ENCODE results near the gene RPL39. TPM values are rescaled to one million over a fixed set of nuclear protein-coding genes. Genes with fewer than 3 reads are reported as not detected.

RPL39 gene
- total RNA-seq, 1 experiment from 2014 or later = 1,940 TPM

- ChIA-PET RAD21 (ENCODE audit: low non-redundant PET in 1 of 2, low total read pairs in 2 of 2, uncharacterized antibody in 2 of 2, unreplicated experiment in 2 of 2) (interaction anchor here in 1 of 2 experiments (0.7 kb wide), 1 partner anchor 243 kb away, joined by 3 read pairs; no protein-coding TSS in a partner anchor), CTCF (interaction anchor here (0.7 to 1.6 kb wide), 4 partner anchors 33 to 276 kb away, joined by 3 to 4 read pairs (median 3); partner anchors contain the start of gene RPL39), POLR2A (interaction anchor here (0.9 to 1.7 kb wide), 5 partner anchors 11 to 256 kb away, joined by 3 to 11 read pairs (median 5); partner anchors contain the start of genes RPL39 and SEPTIN6)
- intact Hi-C loops (cut with micrococcal nuclease) = loop anchor here (10.0 kb wide), 1 partner anchor 244 kb away; no protein-coding TSS in a partner anchor
- Histone ChIP-seq H3K27me3 (ENCODE audit: insufficient read depth, low read length) (no peaks in the 10 kb centered on the region), H3K9me2 (ENCODE audit: insufficient read depth) (no peaks in the 10 kb centered on the region), H3K9ac (ENCODE audit: low read length) (peak overlapping the region; percentile 55), H3K4me2 (ENCODE audit: low read length) (peak overlapping the region; percentile 84), H3K79me2 (ENCODE audit: insufficient read depth, low read length) (no peaks in the 10 kb centered on the region), H3K27ac (ENCODE audit: low read depth, low read length) (peak overlapping the region; percentile 61), H3K4me3 (replicated peaks in 1 of 2; ENCODE audit: low read depth in 1 of 2, low read length in 2 of 2) (peak overlapping the region; percentile 45 to 60), H4K20me1 (ENCODE audit: insufficient read depth) (no peaks in the 10 kb centered on the region), H3K4me1 (ENCODE audit: control insufficient read depth in 1 of 2, insufficient read depth in 2 of 2, low read length in 2 of 2) (peaks cover 6 to 25% of the 10 kb centered on the region in 2 experiments; a peak in 3 of 4 replicates), H3K9me3 (ENCODE audit: control insufficient read depth in 1 of 2, insufficient read depth in 1 of 2, low read depth in 1 of 2, low read length in 2 of 2) (no peaks in the 10 kb centered on the region), H3K36me3 (ENCODE audit: control insufficient read depth in 1 of 2, insufficient read depth in 2 of 2, low read length in 2 of 2) (no peaks in the 10 kb centered on the region), H2AFZ (ENCODE audit: low read depth, low read length, poor library complexity, severe bottlenecking) (no peak overlapping the region)
- BruUV-seq (replicated peaks) = no TSS peak
- TF ChIP-seq JUND (IDR thresholded peaks at IDR 0.05) (no peak), ZFX (IDR thresholded peaks at IDR 0.05) (no peak), ELF1 (IDR thresholded peaks at IDR 0.05; ENCODE audit: borderline replicate concordance, low read depth) (no peak)
- ATAC-seq (peak; percentile 76), DNase-seq (ENCODE audit: low read depth, low spot score) (no peak)
Observed at GRCh38 chrX:119758731-119759247, 32.6 kb downstream of the RPL39 start.

- ChIA-PET POLR2A (interaction anchor here (0.9 to 1.7 kb wide), 6 partner anchors 11 to 255 kb away, joined by 3 to 11 read pairs (median 4); partner anchors contain the start of genes RPL39 and SEPTIN6), RAD21 (ENCODE audit: low non-redundant PET in 1 of 2, low total read pairs in 2 of 2, uncharacterized antibody in 2 of 2, unreplicated experiment in 2 of 2) (interaction anchor here in 1 of 2 experiments (0.7 kb wide), 2 partner anchors 129 to 242 kb away, joined by 3 to 4 read pairs; no protein-coding TSS in a partner anchor)
- H3K9ac ChIP-seq (ENCODE audit: low read length) = peak within 1 kb of the TSS; percentile 55
Observed at GRCh38 chrX:119757979-119758730, 33.3 kb downstream of the RPL39 start, which contains the start of gene SOWAHD. Gene SOWAHD (plus strand): TSS chrX:119758588. CDS start chrX:119758668, 80 bp downstream.

More at GRCh38 chrX:119757979-119758730, 33.3 kb downstream of the RPL39 start, which contains the start of gene SOWAHD:
- DNase-seq (ENCODE audit: low read depth, low spot score) = no peak
- Histone ChIP-seq H2AFZ (ENCODE audit: low read depth, low read length, poor library complexity, severe bottlenecking) (peak within 1 kb of the TSS; percentile 35), H3K4me3 (replicated peaks in 1 of 2; ENCODE audit: low read depth in 1 of 2, low read length in 2 of 2) (peak within 1 kb of the TSS; percentile 45 to 60), H3K4me1 (ENCODE audit: control insufficient read depth in 1 of 2, insufficient read depth in 2 of 2, low read length in 2 of 2) (peaks cover 6 to 25% of the 10 kb centered on the region in 2 experiments; a peak in 3 of 4 replicates), H3K9me3 (ENCODE audit: control insufficient read depth in 1 of 2, insufficient read depth in 1 of 2, low read depth in 1 of 2, low read length in 2 of 2) (no peaks in the 10 kb centered on the region), H3K4me2 (ENCODE audit: low read length) (peak within 1 kb of the TSS; percentile 84), H3K27me3 (ENCODE audit: insufficient read depth, low read length) (no peaks in the 10 kb centered on the region), H3K9me2 (ENCODE audit: insufficient read depth) (no peaks in the 10 kb centered on the region), H4K20me1 (ENCODE audit: insufficient read depth) (no peaks in the 10 kb centered on the region), H3K27ac (ENCODE audit: low read depth, low read length) (peak within 1 kb of the TSS; percentile 61), H3K36me3 (ENCODE audit: control insufficient read depth in 1 of 2, insufficient read depth in 2 of 2, low read length in 2 of 2) (no peaks in the 10 kb centered on the region), H3K79me2 (ENCODE audit: insufficient read depth, low read length) (no peaks in the 10 kb centered on the region)
- no TSS peak for BruUV-seq (replicated peaks)
- CTCF ChIA-PET = interaction anchor here (0.7 to 1.6 kb wide), 3 partner anchors 33 to 275 kb away, joined by 3 to 4 read pairs (median 3); partner anchors contain the start of gene RPL39
- TF ChIP-seq, protein P1, sequence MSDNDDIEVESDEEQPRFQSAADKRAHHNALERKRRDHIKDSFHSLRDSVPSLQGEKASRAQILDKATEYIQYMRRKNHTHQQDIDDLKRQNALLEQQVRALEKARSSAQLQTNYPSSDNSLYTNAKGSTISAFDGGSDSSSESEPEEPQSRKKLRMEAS (IDR thresholded peaks at IDR 0.05) = peak; percentile 54
- TF ChIP-seq SP1 (IDR thresholded peaks at IDR 0.05; ENCODE audit: low read depth) (no peak), JUND (IDR thresholded peaks at IDR 0.05) (no peak), CTCF (IDR thresholded peaks at IDR 0.05 in 2 of 3, conservative IDR thresholded peaks at IDR 0.05 in 1 of 3; ENCODE audit: borderline replicate concordance in 1 of 3, insufficient read depth in 1 of 3, low read depth in 2 of 3, low read length in 2 of 3) (no peak), POLR2AphosphoS5 (IDR thresholded peaks at IDR 0.05; ENCODE audit: low read depth, low read length) (peak; percentile 30), REST (IDR thresholded peaks at IDR 0.05; ENCODE audit: low read depth) (no peak)
- peak; percentile 78 for ATAC-seq
- intact Hi-C loops (cut with micrococcal nuclease) = loop anchor here (10.0 kb wide), 1 partner anchor 243 kb away; no protein-coding TSS in a partner anchor
